Measurements from ENCODE around the gene DHRS7C.

Gene DHRS7C

DNA sequence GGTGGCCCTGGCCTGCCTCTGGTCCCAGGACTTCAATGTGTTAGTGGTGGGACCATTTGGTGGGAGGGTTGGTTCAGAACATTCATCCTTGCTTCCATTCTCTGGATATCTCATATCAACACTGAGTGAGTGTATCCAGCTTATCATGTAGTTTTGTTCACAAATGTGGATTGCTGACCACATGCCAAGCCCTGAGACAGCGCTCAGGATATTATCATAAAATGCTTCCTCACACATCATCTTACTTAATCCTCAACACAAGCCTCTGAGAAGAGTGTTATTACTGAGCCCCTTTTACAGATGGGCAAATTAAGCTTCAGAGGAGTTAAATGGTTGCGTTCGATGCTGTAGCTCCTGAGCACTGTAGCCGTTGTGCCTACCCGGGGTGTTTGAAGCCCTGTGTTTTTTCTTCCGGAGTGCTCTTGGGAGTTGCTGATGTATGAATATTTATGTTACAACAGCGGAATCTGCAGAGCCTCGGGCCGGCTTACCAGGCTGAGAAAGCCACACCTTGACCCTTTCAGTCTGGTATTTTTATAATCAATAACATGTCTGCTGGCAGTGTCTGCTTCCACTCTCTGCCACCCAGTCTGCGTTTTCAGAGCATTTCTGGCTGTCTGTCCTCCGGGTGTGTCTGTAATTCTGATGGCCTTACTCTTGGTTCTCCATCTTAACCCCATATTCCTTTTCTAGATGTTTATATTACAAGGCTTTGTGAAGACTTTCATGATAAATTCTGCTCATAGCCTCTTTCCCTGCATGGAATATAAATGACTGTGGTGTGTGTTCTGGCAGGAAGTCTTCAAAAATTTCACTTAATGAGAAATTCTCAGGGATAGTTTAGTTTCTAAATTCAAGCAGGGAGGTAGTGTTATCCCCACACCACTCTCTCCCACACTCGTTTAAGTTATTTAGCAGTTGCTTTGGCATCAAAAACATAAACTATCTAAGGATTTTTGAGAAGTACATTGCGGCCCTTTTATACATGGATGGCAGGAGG, 37.2 kb upstream of the DHRS7C start:
- H3K4me3 ChIP-seq (ENCODE audit: low read depth, low read length) = no peak overlapping the region
- TF ChIP-seq, protein P1, sequence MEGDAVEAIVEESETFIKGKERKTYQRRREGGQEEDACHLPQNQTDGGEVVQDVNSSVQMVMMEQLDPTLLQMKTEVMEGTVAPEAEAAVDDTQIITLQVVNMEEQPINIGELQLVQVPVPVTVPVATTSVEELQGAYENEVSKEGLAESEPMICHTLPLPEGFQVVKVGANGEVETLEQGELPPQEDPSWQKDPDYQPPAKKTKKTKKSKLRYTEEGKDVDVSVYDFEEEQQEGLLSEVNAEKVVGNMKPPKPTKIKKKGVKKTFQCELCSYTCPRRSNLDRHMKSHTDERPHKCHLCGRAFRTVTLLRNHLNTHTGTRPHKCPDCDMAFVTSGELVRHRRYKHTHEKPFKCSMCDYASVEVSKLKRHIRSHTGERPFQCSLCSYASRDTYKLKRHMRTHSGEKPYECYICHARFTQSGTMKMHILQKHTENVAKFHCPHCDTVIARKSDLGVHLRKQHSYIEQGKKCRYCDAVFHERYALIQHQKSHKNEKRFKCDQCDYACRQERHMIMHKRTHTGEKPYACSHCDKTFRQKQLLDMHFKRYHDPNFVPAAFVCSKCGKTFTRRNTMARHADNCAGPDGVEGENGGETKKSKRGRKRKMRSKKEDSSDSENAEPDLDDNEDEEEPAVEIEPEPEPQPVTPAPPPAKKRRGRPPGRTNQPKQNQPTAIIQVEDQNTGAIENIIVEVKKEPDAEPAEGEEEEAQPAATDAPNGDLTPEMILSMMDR (IDR thresholded peaks at IDR 0.05; ENCODE audit: low read depth, low read length) = no peak

DNA sequence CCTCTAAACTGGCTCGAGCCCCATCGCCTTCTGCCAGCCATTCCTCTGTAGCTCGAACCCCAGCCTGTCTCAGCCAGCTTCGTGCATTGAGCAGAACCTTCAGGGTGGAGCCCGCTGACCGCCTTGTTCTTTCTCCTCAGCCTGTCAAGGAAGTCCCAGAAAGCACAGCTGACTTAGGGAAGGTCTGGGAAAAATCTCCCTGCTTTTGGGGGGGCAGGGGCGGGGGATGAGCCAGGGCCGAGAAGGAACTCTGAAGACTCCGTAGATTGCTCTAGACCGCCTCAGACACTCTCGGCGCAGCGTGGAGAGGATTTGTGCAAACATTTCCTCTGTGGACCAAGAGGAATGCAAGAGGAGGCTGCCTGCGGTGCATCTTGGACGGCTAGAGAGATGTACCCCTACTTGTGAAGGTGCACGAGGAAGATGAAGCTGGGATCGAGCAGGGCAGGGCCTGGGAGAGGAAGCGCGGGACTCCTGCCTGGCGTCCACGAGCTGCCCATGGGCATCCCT, 34.3 kb upstream of the DHRS7C start, which contains the start of gene GLP2R:
GLP2R (plus strand) TSS at position 284 of the 510 bp plus-strand sequence; CDS start at position 424, 140 bp downstream.
- no peak within 1 kb of the TSS for H3K4me3 ChIP-seq (ENCODE audit: low read depth, low read length)
- TF ChIP-seq, protein P1 (IDR thresholded peaks at IDR 0.05; ENCODE audit: low read depth, low read length) = no peak

DNA sequence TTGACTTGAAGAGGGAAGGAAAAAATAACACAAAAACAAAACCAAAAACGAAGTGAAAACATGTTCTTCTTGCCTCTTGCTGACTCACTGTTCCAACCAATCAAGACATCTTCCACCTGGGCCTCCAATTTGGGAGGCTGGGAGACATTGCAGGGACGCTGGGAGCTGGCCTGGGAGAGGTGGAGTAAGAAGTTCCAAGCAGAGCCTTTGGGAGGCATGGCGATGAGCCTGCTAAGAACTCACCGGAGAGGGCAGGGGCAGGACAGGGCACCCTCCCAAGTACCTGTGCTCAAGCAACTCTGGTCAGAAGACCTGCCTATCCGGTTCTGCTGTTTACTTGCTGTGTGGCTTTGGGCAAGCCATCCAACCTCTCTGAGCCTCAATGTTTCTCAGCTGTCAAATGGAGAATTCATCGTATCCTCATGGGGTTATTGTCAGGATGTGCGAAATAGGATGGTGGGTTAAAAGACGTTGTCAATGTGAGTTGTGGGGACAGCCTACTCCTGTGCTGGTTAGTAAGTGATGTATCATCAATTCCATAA, 33.5 kb upstream of the DHRS7C start:
- H3K4me3 ChIP-seq (ENCODE audit: low read depth, low read length) = no peak overlapping the region
- TF ChIP-seq, protein P1 (IDR thresholded peaks at IDR 0.05; ENCODE audit: low read depth, low read length) = no peak

DNA sequence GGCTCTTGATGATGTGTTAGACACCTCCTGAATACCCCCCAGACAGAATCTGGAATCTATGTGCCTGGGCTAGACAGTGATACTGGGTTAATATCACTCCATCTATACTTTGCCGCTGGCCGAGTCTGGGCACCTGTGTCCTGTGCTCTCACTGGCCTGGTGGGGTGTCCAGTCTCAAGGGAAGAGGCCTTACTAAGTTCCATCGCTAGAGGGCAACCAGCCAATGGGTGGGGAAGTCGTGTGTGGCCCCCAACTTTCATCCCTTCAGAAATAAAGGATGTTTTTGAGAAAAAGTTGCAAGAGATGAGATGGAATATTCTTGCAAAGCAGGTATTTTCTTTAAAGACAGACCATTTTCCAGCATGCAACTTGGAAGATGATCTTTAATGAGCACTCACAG, 32.7 kb upstream of the DHRS7C start:
- H3K4me3 ChIP-seq (ENCODE audit: low read depth, low read length) = no peak overlapping the region
- TF ChIP-seq, protein P1 (IDR thresholded peaks at IDR 0.05; ENCODE audit: low read depth, low read length) = no peak

DNA sequence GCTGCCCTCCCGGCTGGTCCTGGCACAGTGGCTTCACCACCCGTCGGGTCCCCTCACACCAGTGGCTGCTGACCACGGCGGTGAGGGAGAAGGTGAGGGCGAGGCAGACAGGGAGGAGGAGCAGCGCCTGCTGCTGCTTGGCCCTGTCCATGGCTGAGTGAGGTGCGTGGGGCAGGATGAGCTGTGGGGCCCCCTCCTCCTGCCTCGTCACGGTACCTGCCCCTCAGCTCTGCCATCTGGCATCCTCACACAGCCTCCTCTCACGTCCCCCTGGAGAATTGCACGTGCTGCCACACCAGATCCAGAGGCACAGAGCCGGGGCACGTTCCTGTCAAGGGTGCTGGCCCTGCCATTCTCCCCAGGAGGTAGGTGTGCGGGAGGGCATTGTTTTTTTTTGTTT, 30.5 kb upstream of the DHRS7C start, which contains the start of gene GSG1L2:
GSG1L2 (minus strand) TSS at position 159 of the 400 bp plus-strand sequence; CDS start at position 151, 8 bp downstream.
- H3K4me3 ChIP-seq (ENCODE audit: low read depth, low read length) = no peak within 1 kb of the TSS
- TF ChIP-seq, protein P1 (IDR thresholded peaks at IDR 0.05; ENCODE audit: low read depth, low read length) = no peak

DNA sequence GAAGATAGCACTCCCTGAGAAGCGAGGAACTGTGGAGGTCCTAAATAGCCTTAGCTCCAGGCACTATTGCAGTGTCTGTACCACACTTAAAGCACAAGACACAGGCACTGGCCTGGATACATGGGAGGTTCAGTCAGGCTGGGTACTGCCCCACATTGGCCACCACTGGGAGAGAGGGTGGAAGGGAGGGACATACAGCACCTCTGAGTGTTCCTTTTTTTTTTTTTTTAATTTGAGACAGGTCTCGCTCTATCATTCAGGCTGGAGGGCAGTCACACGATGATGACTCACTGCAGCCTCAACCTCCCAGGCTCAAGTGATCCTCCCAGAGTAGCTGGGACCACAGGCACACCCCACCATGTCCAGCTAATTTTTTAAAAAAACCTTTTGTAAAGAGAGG, 29.1 kb upstream of the DHRS7C start:
- no peak overlapping the region for H3K4me3 ChIP-seq (ENCODE audit: low read depth, low read length)
- TF ChIP-seq, protein P1 (IDR thresholded peaks at IDR 0.05; ENCODE audit: low read depth, low read length) = no peak

All from WI38 (cell line).